Measurements from ENCODE around the gene HELB.

Gene HELB

GRCh38 chr12:66301944-66302826 is at the start of gene HELB:
Gene HELB (plus strand): TSS chr12:66302493. CDS start chr12:66302604, 111 bp downstream.
- peak; percentile 99 for DNase-seq
- Mint-ChIP-seq H3K36me3 (ENCODE audit: low read depth) (peaks cover 4% of the 10 kb centered on the region), H3K4me3 (peak within 1 kb of the TSS; percentile 98), H3K9me3 (no peaks in the 10 kb centered on the region), H3K27me3 (ENCODE audit: low read depth, poor library complexity) (peaks cover 38% of the 10 kb centered on the region), H3K27ac (peak within 1 kb of the TSS; percentile 86), H3K4me1 (peaks cover 33% of the 10 kb centered on the region)
- no peak for TF ChIP-seq CTCF (IDR thresholded peaks at IDR 0.05)

- no peak overlapping the region for H3K27ac Mint-ChIP-seq
- DNase-seq = no peak
- no peaks in the 10 kb centered on the region for H3K4me1 Mint-ChIP-seq
- no peaks in the 10 kb centered on the region for H3K9me3 Mint-ChIP-seq
- H3K4me3 Mint-ChIP-seq = no peak overlapping the region
- H3K36me3 Mint-ChIP-seq (ENCODE audit: low read depth) = no peaks in the 10 kb centered on the region
- peaks cover 16% of the 10 kb centered on the region for H3K27me3 Mint-ChIP-seq (ENCODE audit: low read depth, poor library complexity)
- TF ChIP-seq CTCF (IDR thresholded peaks at IDR 0.05) = no peak
These were observed 49.5 kb upstream of the HELB start for GRCh38 chr12:66252771-66253170.

GRCh38 chr12:66255737-66256136 is 46.6 kb upstream of the HELB start:
- peaks cover 12% of the 10 kb centered on the region for H3K27me3 Mint-ChIP-seq (ENCODE audit: low read depth, poor library complexity)
- TF ChIP-seq CTCF (IDR thresholded peaks at IDR 0.05) = no peak
- H3K4me3 Mint-ChIP-seq = no peak overlapping the region
- H3K27ac Mint-ChIP-seq = no peak overlapping the region
- no peak for DNase-seq
- no peaks in the 10 kb centered on the region for H3K36me3 Mint-ChIP-seq (ENCODE audit: low read depth)
- H3K9me3 Mint-ChIP-seq = no peaks in the 10 kb centered on the region
- no peaks in the 10 kb centered on the region for H3K4me1 Mint-ChIP-seq

- Mint-ChIP-seq H3K27ac (no peak overlapping the region), H3K4me3 (no peak overlapping the region), H3K9me3 (no peaks in the 10 kb centered on the region), H3K27me3 (ENCODE audit: low read depth, poor library complexity) (peaks cover 2% of the 10 kb centered on the region), H3K4me1 (no peaks in the 10 kb centered on the region), H3K36me3 (ENCODE audit: low read depth) (no peaks in the 10 kb centered on the region)
- DNase-seq = no peak
- TF ChIP-seq CTCF (IDR thresholded peaks at IDR 0.05) = no peak
These were observed 44.3 kb upstream of the HELB start for GRCh38 chr12:66258011-66258410.

GRCh38 chr12:66262737-66263136 is 39.6 kb upstream of the HELB start:
- Mint-ChIP-seq H3K9me3 (no peaks in the 10 kb centered on the region), H3K27ac (no peak overlapping the region), H3K27me3 (ENCODE audit: low read depth, poor library complexity) (peaks cover 12% of the 10 kb centered on the region), H3K4me3 (no peak overlapping the region), H3K4me1 (no peaks in the 10 kb centered on the region), H3K36me3 (ENCODE audit: low read depth) (no peaks in the 10 kb centered on the region)
- DNase-seq = no peak
- TF ChIP-seq CTCF (IDR thresholded peaks at IDR 0.05) = no peak

- no peak overlapping the region for H3K4me3 Mint-ChIP-seq
- no peaks in the 10 kb centered on the region for H3K4me1 Mint-ChIP-seq
- no peak for DNase-seq
- H3K27ac Mint-ChIP-seq = no peak overlapping the region
- no peaks in the 10 kb centered on the region for H3K36me3 Mint-ChIP-seq (ENCODE audit: low read depth)
- TF ChIP-seq CTCF (IDR thresholded peaks at IDR 0.05) = no peak
- H3K9me3 Mint-ChIP-seq = no peaks in the 10 kb centered on the region
- peaks cover 12% of the 10 kb centered on the region for H3K27me3 Mint-ChIP-seq (ENCODE audit: low read depth, poor library complexity)
These were observed 33.7 kb upstream of the HELB start for GRCh38 chr12:66268562-66268961.

Measured in nephron progenitor cell (in vitro differentiated cells).